GM21423 (cell line): ENCODE measurements around the gene SPRED2.

ENCODE experiments used
- ATAC-seq: cut with Tn5 transposase; IDR thresholded peaks from one replicate; pipeline ENCODE4 v1.9.1; 2021; ENCODE audit warnings: mild to moderate bottlenecking, moderate library complexity; ENCODE audit not compliant: unreplicated experiment

Gene SPRED2

DNA sequence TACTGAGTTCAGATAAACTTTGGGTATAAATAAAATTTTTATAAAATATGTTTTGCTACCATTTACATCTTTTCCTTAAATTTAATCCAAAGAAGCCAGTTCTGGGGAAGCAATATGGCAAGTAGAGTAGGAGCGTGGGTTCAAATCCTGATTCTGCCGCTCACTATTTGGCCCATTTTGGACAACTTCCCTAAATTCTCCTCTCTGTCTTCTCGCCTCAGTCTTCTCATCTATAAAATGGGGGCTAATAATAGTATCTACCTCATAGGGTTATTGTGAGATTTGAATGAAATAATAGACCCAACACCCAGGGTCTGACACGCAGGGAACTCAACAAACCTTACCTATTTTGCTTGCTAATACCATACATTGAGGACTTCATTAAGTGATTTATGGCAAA lies 145.0 kb downstream of the SPRED2 start:
- ATAC-seq, result no peak

DNA sequence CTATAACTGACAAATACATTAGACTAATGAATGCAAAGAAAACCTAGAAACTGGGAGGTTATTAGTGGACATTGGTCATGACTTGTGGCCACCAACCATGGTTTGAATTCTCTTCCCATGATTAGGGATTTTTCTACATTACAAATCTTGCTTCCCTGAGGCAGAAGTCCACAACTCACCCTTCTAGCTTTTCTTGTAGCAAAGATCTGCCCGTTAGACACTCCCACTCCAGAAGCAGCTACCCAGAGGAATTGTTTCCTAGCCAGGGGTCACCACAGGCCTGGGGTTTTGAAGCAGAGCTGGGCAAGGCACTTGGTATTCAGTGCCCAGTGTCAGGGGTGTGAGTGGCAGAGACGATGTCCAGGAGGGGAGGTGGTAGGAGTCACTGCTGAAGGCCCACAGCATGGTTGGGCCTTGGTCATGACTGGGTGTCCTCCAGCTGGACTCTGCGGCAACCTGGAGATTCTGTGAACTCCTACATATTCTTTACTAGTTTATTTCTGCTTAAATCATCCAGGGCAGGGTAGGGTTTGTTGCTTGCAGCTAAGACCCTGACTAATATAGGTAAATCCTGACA lies 149.8 kb downstream of the SPRED2 start:
- ATAC-seq, result no peak

DNA sequence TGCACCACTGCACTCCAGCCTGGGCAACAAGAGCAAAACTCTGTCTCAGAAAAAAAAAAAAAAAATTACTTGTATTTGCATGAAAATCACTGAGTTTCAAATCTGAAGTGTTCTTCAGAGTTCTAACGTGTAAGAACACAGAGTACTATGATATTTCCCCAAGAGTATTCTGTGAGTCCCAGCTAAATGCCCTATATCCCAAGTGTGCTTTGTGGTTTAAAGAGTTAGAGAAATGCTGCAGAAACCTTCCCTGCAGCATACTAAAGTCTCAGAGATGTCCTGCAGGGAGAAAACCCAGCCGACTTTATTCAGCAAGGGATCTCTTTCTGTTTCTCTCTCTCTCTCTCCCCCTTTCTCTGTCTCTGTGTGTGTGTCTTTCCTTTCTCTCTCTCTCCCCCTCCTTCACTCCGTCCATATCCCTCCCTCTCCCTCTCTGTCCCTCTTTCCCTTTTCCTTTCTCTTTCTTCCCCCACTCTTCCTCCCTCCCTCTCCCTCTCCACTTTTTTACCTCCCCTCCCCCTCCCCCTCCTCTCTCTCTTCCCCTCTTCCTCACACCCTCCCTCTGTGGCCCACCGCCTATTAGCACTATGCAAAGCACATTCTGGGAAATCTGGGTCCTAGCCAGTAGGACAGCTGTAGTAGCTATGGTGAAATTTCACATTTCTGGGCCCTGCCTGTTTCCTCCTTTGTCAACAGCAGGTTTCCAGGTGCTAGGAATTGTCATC lies 150.6 kb downstream of the SPRED2 start:
- ATAC-seq, result no peak

DNA sequence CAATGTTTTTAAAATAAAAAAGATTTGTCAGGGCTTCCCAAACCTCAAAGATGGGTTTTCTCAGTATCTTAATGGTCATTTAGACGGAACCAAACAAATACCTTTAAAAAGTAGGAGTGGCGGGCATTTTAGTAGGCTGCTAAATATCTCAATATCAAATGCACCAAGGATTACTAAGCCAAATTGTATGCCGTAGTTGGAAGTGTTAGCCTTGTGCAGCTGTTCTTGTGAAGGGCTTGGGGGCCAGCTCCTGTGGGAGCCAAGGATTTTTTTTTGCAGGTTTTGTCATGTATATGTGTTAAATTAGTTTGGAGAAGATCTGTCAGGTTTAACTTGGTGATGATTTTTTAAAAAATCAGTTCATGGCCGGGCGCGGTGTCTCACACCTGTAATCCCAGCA lies 152.6 kb downstream of the SPRED2 start:
- ATAC-seq, result no peak

DNA sequence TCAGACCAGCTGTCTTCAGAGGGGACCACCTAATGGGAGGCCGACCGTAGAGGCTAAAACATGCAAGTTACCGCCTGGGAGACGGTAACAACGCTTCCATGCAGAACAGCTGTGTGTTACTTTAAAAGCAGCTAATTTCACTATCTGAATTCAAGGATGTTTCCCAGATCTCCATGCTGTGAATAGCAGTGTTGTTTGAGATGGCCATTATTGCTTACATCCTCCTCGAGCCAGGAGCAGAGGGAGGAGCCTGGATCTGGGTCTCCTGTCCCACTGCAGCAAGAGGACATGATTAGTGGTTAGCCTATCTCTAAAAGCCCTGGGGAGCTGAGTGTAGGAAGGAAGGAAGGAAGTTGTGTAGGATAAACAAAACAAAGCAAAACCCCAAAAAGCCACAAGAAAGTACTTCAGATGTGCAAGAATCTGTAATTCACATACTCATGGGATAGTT lies 153.8 kb downstream of the SPRED2 start:
- no peak for ATAC-seq

DNA sequence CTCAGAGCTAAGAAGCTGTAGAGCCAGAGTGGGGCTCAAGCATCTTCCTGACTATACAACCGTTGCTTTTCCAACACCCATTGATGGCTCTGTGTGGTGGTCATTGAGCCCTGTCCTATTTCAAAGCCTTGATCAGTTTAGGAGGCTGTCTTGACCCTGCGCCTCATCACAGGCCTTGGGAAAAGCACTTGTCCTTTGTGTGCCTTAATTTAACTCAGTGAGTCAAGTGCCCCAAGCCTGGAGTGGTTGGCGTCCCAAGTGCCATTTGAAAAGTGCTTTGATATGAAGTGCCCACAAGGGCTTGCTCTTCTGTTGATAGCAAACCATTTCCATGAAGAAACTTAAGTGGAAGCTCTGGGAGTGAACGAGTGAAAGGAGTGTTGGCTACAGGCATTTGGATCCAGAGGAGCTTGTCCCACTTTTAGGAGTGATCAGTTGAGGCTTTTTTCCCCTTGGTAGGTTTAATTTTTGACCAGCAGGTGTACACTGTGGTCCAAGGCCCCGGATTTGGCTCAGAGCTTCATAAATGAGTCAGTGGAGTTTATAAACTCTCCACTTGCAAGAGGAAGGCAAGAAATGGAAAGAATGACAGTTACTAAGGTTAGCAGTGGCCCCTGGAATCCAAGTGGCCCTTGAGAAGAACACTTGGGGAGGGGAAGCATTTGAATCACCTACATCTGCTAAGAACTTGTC lies 154.5 kb downstream of the SPRED2 start:
- ATAC-seq, result no peak

DNA sequence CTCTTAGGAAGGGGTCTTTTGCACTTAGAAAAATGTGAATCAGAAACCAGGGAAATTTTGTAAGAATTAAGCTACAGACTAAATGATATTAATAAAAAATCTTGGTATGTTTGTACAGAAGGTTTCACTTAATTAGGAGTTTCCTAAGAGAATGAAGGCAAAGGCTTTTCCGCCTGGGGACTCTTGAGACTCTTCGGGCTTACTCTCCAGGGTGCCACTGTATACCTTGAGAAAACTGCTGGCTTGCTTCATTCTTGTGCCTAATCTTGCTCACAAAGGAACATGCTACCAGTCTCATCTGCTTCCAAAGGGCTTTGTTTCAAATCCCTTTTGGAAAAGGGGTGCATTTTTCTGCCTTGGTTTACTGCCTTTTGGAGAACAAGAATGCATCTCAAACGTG lies 155.3 kb downstream of the SPRED2 start:
- no peak for ATAC-seq

DNA sequence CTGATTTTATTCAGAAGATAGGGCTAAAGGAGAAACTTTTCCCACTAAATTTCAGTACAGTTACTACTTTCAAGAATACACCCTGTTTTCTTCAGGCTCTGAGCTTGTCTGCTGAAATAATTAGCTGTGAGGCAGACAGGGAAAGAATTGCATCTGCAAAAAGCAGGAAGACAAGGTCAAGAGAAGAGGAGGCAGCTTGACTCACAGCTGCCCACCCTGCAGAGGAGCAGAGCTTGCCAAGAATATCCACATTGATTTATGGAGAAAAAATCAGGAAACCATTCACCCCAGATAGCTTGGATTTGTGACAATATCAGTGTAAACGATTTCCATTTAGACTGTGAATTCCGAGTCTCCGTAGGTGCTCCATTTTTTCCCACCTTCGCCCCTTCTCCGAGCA lies 155.8 kb downstream of the SPRED2 start:
- no peak for ATAC-seq

DNA sequence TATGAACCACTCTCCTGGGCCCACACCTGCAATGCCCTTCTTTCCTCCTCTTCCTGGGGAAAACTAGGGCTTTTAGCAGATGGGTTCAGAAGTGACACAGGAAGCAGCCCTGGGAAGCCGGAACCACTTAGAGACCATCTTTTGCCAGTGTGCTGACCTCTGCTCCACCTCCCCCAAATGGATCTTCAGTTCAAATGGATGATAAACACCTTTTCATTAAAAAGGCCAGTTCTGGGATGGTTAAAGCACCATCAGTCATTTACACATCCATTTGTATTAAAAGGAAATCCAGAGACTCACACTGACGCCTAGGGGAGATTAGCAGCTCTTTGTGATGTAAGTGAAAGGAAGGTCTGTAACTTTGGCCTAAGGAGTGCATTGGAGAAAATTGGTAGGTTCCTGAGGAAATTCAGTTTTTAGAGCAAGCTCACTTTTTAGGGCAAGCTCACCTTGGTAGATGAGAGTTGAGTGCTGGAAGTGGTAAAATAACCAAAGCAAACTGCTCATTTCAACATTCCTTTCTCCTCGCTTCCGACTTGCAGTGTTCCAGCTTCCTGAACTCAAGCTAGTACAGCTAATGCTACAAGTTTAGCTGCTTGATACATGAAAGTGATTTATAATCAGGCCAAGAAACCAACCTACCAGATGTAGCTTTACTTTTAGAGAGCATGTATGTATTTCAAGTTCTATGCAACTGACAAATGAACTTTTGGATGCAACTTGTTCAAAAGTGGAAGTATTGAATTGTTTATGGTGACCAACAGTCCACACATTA lies 157.1 kb downstream of the SPRED2 start:
- ATAC-seq, result no peak

DNA sequence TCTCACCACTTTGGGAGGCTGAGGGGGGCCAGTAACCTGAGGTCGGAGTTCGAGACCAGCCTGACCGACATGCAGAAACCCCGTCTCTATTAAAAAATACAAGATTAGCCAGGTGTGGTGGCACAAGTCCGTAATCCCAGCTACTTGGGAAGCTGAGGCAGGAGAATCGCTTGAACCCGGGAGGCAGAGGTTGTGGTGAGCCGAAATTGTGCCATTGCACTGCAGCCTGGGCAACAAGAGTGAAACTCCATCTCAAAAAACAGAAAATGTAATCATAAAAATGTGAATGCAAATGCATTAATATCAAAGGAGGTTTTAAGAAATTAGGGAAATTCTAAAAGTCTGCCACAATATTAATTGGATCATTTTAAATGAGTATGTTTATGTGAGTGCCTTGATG lies 159.1 kb downstream of the SPRED2 start:
- no peak for ATAC-seq

DNA sequence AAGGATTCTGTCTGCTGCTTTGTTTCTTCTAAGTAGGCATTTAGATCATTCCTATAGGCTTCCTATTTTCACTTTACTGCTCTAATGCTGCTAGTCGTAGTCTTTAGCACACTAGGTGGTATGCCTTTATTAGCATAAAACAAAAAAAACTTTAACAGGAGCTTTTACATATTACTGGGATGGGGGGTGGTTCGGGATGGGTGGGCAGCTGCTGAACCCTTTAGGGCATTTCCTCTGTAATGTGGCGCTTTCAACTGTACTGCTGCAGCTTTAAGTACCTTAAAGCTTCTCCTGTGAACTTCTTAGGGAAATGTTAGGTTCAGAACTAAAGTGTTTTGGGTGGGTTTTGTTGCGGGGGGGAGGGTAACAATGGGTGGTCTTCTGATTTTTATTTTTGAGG lies 163.4 kb downstream of the SPRED2 start:
- ATAC-seq, result no peak

DNA sequence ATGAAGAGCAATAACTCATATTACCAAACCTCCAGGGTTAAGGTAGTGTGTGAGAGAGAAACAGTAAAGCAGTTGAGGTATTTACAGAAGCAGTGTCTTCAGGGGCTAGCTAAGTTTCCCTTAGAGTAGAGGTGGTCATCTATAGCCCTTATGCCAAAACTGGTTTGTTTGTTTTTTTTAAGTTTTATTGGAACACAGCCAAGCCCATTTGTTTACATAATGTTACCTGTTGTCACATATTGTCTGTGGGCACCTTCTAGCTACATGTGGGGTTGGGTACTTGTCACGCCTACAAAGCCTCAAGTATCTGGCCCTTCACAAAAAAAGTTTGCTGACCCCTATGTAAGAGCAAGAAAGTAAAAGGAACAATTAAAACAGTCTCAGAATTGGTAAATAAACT lies 165.4 kb downstream of the SPRED2 start:
- ATAC-seq, result no peak

DNA sequence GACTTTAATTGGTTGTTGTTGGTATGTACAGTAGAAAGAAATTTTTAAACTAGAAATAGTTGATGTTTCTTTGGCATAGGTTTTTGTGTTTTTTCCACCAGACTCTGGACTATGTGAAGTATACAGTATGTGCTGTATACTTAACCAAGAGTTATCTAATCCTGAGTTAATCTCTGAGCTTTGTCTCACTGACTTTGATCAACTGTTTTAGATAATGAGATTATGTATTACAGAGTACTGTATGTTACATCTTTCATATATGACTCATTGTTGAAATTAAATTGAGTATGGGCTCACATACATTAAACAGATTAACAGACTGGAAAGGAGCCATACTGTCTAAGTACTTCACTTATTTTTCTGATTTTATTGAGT lies 166.7 kb downstream of the SPRED2 start:
- ATAC-seq, result no peak

DNA sequence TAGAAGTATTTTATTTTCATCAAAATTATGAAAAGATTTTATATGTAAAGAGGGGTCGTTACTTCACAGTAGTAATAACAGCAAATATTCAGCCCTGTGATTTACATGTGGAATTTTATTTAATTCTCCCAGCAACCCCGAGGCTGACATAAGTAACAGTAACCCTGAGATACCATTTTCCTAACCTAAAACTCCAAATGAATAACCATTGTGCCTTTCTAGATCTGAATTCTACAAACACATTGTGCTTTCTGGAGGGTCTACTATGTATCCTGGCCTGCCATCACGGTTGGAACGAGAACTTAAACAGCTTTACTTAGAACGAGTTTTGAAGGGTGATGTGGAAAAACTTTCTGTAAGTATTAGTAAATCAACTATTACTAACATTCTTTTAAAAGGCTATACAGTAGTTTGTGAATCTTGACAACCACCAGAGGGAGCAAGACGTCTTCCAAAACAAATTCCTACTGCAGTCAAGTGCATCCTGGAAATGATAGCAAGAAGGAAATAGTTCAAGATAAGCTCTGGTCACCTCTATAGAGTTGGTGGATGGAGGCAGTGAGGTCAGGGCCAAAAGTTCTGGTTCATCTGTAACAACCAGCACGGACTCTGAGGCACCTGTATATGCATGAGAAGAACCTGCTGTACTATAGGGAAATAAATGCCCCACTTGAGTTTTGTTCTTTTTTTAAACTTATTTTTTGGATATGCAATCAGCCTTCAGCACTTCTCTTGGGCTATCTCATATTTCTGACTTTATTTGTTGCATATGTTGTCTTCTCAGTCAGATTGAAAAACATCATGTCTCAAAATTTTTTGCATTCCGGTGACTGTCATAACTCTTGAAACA lies 167.4 kb downstream of the SPRED2 start:
- no peak for ATAC-seq

DNA sequence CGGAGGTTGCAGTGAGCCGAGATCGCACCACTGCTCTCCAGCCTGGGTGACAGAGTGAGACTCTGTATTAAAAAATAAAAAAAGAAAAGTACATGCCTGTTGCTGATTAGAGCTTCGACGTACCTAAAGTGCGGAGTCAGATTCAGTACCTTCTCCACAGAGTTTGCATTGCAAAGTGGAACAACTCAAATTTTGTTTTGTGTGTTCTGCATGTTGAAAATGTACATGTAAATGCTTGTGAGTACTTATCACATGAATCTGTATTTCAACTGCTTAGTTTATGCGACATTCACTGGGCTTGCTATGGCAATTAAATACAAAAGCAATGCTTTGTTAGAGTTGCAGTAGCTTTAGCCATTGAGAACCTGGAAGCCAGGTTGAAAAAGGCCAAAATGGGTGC lies 168.4 kb downstream of the SPRED2 start:
- ATAC-seq, result no peak

DNA sequence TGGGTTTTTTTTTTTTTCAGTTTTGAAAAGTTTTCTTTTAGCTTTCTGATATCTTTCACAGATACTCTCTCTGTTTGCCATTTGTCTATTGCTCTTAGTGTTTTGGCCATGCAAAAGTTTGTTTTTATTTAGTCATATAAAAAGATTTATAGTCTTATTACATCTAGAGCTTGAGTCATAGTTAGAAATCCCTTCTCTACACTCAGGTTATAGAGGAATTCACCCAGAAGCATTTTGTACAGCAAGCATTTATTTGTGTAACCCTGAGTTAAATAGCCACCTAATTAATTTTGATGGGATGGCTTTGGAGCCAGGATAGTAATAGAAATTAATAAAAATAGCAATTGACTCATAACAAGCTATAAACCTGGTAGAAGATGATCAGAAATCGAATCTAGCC lies 169.1 kb downstream of the SPRED2 start:
- no peak for ATAC-seq

DNA sequence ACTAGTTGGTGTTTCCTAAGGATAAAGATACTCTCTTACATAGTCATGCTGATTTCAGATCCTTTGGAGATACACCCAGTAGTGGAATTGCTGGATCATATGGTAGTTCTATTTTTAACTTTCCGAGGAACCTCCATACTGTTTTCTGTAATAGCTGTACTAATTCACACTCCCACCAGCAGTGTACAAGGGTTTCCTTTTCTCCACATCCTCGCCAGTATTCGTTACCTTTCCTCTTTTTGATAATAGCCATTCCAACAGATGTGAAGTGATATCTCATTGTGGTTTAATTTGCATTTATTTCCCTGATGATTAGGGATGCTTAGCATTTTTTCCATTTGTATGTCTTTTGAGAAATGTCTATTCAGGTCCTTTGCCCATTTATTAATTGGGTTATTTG lies 170.7 kb downstream of the SPRED2 start:
- no peak for ATAC-seq
